ENCODE data around the gene GPN3. TPM values are rescaled to one million over a fixed set of nuclear protein-coding genes. Genes with fewer than 3 reads are reported as not detected.
A peak's percentile ranks its signal among the peaks of the same experiment; 100 is the strongest.

GPN3 gene
- total and polyA plus RNA-seq, 2 of the 13 experiments (the other 11 are each of a cell fraction or from before 2014, with no cell fraction given), result 28.7 to 29.5 TPM

GRCh38 chr12:110449799-110450497, 18.1 kb downstream of the GPN3 start, which contains the start of gene ARPC3 (continued):
- TF ChIP-seq ZNF138 (CRISPR knock-in tag; IDR thresholded peaks at IDR 0.05; ENCODE audit: low read depth) (peak; percentile 80; the same call in 1 of the 2 replicates), SIN3A (IDR thresholded peaks at IDR 0.05; ENCODE audit: borderline replicate concordance, low read depth, low read length) (0 out of 2 replicates have a peak, but pooled peaks have one; percentile 17), ZNF496 (CRISPR knock-in tag; IDR thresholded peaks at IDR 0.05; ENCODE audit: insufficient replicate concordance) (no peak), TRAFD1 (CRISPR knock-in tag; IDR thresholded peaks at IDR 0.05; ENCODE audit: borderline replicate concordance) (no peak), ZFP36L1 (CRISPR knock-in tag; IDR thresholded peaks at IDR 0.05) (no peak), ZBTB38 (CRISPR knock-in tag; IDR thresholded peaks at IDR 0.05) (peak; percentile 90), CENPX (CRISPR knock-in tag; IDR thresholded peaks at IDR 0.05) (no peak), YEATS4 (CRISPR knock-in tag; IDR thresholded peaks at IDR 0.05; ENCODE audit: borderline replicate concordance) (peak; percentile 84), ZNF646 (CRISPR knock-in tag; IDR thresholded peaks at IDR 0.05) (no peak), POGK (CRISPR knock-in tag; conservative IDR thresholded peaks at IDR 0.05) (no peak), STAT6 (CRISPR knock-in tag; IDR thresholded peaks at IDR 0.05; ENCODE audit: borderline replicate concordance) (0 out of 2 replicates have a peak, but pooled peaks have one; percentile 44), ISX (CRISPR knock-in tag; conservative IDR thresholded peaks at IDR 0.05) (no peak), ZNF256 (CRISPR knock-in tag; conservative IDR thresholded peaks at IDR 0.05) (no peak), HDAC1 (CRISPR knock-in tag; IDR thresholded peaks at IDR 0.05) (no peak)

Measured in HepG2 (cell line).